ENCODE results near the gene PLCB1. TPM values are rescaled to one million over a fixed set of nuclear protein-coding genes. Genes with fewer than 3 reads are reported as not detected.

The PLCB1 gene
- total and polyA plus RNA-seq, 2 of the 4 experiments (the other 2 are of a cell fraction): 5.6 to 16.1 TPM

DNA sequence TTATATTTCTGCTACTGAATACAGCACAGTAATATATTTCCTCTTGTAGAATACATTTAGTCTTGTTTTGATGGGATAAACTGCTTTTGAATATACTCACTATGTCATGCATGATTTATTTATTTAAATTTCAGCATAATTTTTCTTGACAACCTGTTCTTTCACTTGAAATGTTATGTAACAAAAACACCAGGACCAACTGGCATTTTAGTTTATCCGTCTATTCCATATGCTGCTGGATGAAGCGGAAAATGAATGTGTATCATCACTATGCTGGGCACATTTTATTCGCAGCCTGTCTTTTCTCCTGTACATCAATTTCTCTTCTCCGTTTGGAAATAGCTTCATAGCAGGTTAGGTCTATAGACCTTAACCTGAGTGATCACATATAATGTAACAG lies 730.0 kb downstream of the PLCB1 start (continued):
- no peak for TF ChIP-seq NFE2L2 (IDR thresholded peaks at IDR 0.05; ENCODE audit: low read depth, low read length)

- Histone ChIP-seq H2AK9ac (replicated peaks; ENCODE audit: low read depth, low read length, poor library complexity) (no peak overlapping the region), H3K9me3 (ENCODE audit: control insufficient read depth, insufficient read depth, low read length) (no peaks in the 10 kb centered on the region), H3K4me1 (ENCODE audit: control insufficient read depth, insufficient read depth, low read length) (peaks cover 3% of the 10 kb centered on the region; the same call in 1 of the 2 replicates), H2BK20ac (ENCODE audit: low read depth, low read length) (no peak overlapping the region), H3K4me3 (ENCODE audit: insufficient read depth, low read depth, low read length) (no peak overlapping the region), H4K5ac (ENCODE audit: low read depth, low read length) (no peak overlapping the region), H3K79me1 (ENCODE audit: low read depth in 1 of 2, low read length in 2 of 2) (no peaks in the 10 kb centered on the region), H3K14ac (replicated peaks; ENCODE audit: low read depth, low read length) (no peak overlapping the region), H3K9ac (ENCODE audit: low read depth, low read length) (no peak overlapping the region), H3K9me1 (ENCODE audit: insufficient read depth, low read length) (no peaks in the 10 kb centered on the region), H4K20me1 (ENCODE audit: insufficient read depth, low read length) (no peaks in the 10 kb centered on the region), H3K36me3 (ENCODE audit: control insufficient read depth, insufficient read depth, low read length) (no peaks in the 10 kb centered on the region), H4K8ac (ENCODE audit: low read depth in 2 of 2, low read length in 2 of 2) (no peak overlapping the region), H3K27ac (ENCODE audit: insufficient read depth, low read length) (no peak overlapping the region), H2AFZ (replicated peaks; ENCODE audit: low read length, poor library complexity) (no peak overlapping the region), H2AK5ac (ENCODE audit: low read depth, low read length) (no peak overlapping the region), H3K4me2 (ENCODE audit: low read depth, low read length) (no peak overlapping the region), H3K23ac (ENCODE audit: low read depth, low read length) (no peak overlapping the region), H2BK5ac (ENCODE audit: low read depth, low read length, poor library complexity, severe bottlenecking) (no peak overlapping the region), H3K18ac (ENCODE audit: low read depth, low read length) (no peak overlapping the region), H4K91ac (ENCODE audit: insufficient read depth, low read depth, low read length) (no peak overlapping the region), H3K27me3 (ENCODE audit: control insufficient read depth, insufficient read depth, low read length) (no peaks in the 10 kb centered on the region), H3K56ac (ENCODE audit: extremely low read depth, insufficient read depth, low read length) (no peak overlapping the region), H3K4ac (ENCODE audit: low read depth, low read length) (no peak overlapping the region), H2BK15ac (ENCODE audit: low read depth, low read length) (no peak overlapping the region), H2BK120ac (ENCODE audit: low read depth, low read length) (no peak overlapping the region)
- WGBS, 2 experiments (ENCODE audit: extremely low coverage in 2 of 2, insufficient read length in 1 of 2): no CpG with 5 or more reads among the region's 3 CpGs
- TF ChIP-seq RCOR1 (IDR thresholded peaks at IDR 0.05; ENCODE audit: insufficient replicate concordance, low read length) (no peak), MAFK (IDR thresholded peaks at IDR 0.05; ENCODE audit: low read depth, low read length) (no peak), RAD21 (IDR thresholded peaks at IDR 0.05; ENCODE audit: low read length) (no peak), CTCF (conservative IDR thresholded peaks at IDR 0.05; ENCODE audit: low read depth, low read length) (no peak), NFE2L2 (IDR thresholded peaks at IDR 0.05; ENCODE audit: low read depth, low read length) (no peak)
- ATAC-seq (ENCODE audit: low read depth): no peak
- BruUV-seq (replicated peaks): no TSS peak
- CTCF ChIA-PET: no interaction called here
- in situ Hi-C loops (cut with MboI; ENCODE audit: low sequenced_read_pairs) (no loop called here), dilution Hi-C loops (cut with HindIII; ENCODE audit: low sequenced_read_pairs, unreplicated experiment) (no loop called here), intact Hi-C loops (cut with micrococcal nuclease) (no loop called here)
- no peak for DNase-seq
- POLR2A ChIA-PET (ENCODE audit: unreplicated experiment): no interaction called here
Measured at GRCh38 chr20:8865636-8866035, 733.6 kb downstream of the PLCB1 start.
